GM12878 (cell line): ENCODE measurements around the gene AMPD2. TPM values are rescaled to one million over a fixed set of nuclear protein-coding genes. Genes with fewer than 3 reads are reported as not detected.

Source experiments
- ATAC-seq: fragments of 200-7000 bp; cut with Tn5 transposase; 3 replicates; pipeline ENCODE4 v1.9.1; 2020; ENCODE audit warnings: mild to moderate bottlenecking, moderate library complexity
- BruUV-seq: library from RNA; stranded (reverse); fragments of 400-500 nt; replicated peaks from 2 replicates; lab custom pipeline; 2021; lab: Mats Ljungman, UMichigan
- CTCF ChIA-PET: fragments of 300-600 bp; sonication (Branson Sonifier 250); formaldehyde crosslinking; extraction: SDS; loops from one replicate; lab custom pipeline; 2021; ENCODE audit warnings: inconsistent platforms; lab: Yijun Ruan, JAX
- POLR2A ChIA-PET: fragments of 350-600 bp; formaldehyde crosslinking; extraction: SDS; loops from one replicate; lab custom pipeline; 2021; ENCODE audit warnings: inconsistent platforms; lab: Charles Lee
- RAD21 ChIA-PET: fragments of 300-600 bp; sonication (Branson Sonifier 250); formaldehyde crosslinking; loops from one replicate; lab custom pipeline; 2023; ENCODE audit warnings: antibody characterized with exemption; ENCODE audit not compliant: unreplicated experiment; lab: Charles Lee
- SMC1A ChIA-PET: fragments of 300-600 bp; sonication (Branson Sonifier 250); formaldehyde crosslinking; loops from one replicate; lab custom pipeline; 2023; ENCODE audit not compliant: unreplicated experiment, uncharacterized antibody; lab: Charles Lee
- DNase-seq: peaks from one replicate; pipeline ENCODE4 v3.0.0-alpha.2; 2011; ENCODE audit warnings: low read depth, low spot score
- FAIRE-seq: peaks from 3 replicates; lab custom pipeline; 2011; peaks lifted over from hg19 to GRCh38; lab: Jason Lieb, UNC
- H2AFZ ChIP-seq: 2 replicates; pipeline ENCODE4 v1.6.0; 2011; ENCODE audit warnings: low read depth, low read length, control low read depth; ENCODE audit not compliant: control insufficient read depth
- H3K27ac ChIP-seq: 2 replicates; pipeline ENCODE4 v1.5.1; 2011; ENCODE audit warnings: control low read depth; ENCODE audit not compliant: control insufficient read depth, insufficient read depth
- H3K27me3 ChIP-seq, 2 experiments: replicated peaks in 1 of 2; 2 replicates each; pipeline versions ENCODE4 v1.6.0 to v1.6.1; 2011; ENCODE audit warnings: low read length in 1 of 2; ENCODE audit not compliant: control insufficient read depth in 2 of 2, insufficient read depth in 2 of 2
- H3K36me3 ChIP-seq, 2 experiments: 2 replicates each; pipeline ENCODE4 v1.5.1; 2011; ENCODE audit warnings: low read length in 1 of 2; ENCODE audit not compliant: control insufficient read depth in 2 of 2, insufficient read depth in 2 of 2
- H3K4me1 ChIP-seq: 2 replicates; pipeline ENCODE4 v1.6.1; 2011; ENCODE audit warnings: mild to moderate bottlenecking, low read length, moderate library complexity, mixed read lengths; ENCODE audit not compliant: control insufficient read depth, insufficient read depth
- H3K4me2 ChIP-seq: 2 replicates; pipeline ENCODE4 v1.6.0; 2011; ENCODE audit warnings: control low read depth; ENCODE audit not compliant: control insufficient read depth, insufficient read depth
- H3K4me3 ChIP-seq: fragments of 200-600 bp; sonication (generic); 2 replicates; pipeline ENCODE4 v1.5.1; 2016
- H3K79me2 ChIP-seq: 2 replicates; pipeline ENCODE4 v1.6.0; 2011; ENCODE audit warnings: low read length; ENCODE audit not compliant: control insufficient read depth, insufficient read depth
- H3K9ac ChIP-seq: 2 replicates; pipeline ENCODE4 v1.8.0; 2011; ENCODE audit warnings: low read length, control low read depth, mixed read lengths; ENCODE audit not compliant: control insufficient read depth, insufficient read depth
- H3K9me3 ChIP-seq: replicated peaks from 3 replicates; pipeline ENCODE4 v1.5.1; 2011; ENCODE audit warnings: mild to moderate bottlenecking, low read length; ENCODE audit not compliant: control insufficient read depth, insufficient read depth
- H4K20me1 ChIP-seq: 2 replicates; pipeline ENCODE4 v1.6.0; 2011; ENCODE audit not compliant: control insufficient read depth, insufficient read depth
- CTCF ChIP-seq, 3 experiments: IDR thresholded peaks in 2 of 3; conservative IDR thresholded peaks in 1 of 3; 2 replicates each; pipeline ENCODE4 v1.5.1; 2011; ENCODE audit warnings: low read depth in 3 of 3, low read length in 3 of 3, mild to moderate bottlenecking in 3 of 3, control low read depth in 2 of 3, moderate library complexity in 2 of 3, inconsistent platforms in 1 of 3, mixed read lengths in 1 of 3; ENCODE audit not compliant: control insufficient read depth in 2 of 3, insufficient read depth in 1 of 3; ENCODE audit errors: extremely low read depth in 1 of 3
- EED ChIP-seq: sonication (generic); IDR thresholded peaks from 2 replicates; pipeline ENCODE4 v1.6.1; 2016; ENCODE audit warnings: antibody characterized with exemption, low read depth
- WGBS: methylation state at CpG from one replicate; pipeline ENCODE4 v1.1.6; 2016; ENCODE audit warnings: low lambda C conversion rate; ENCODE audit not compliant: insufficient replicate concordance, insufficient coverage; ENCODE audit errors: missing lambda C conversion rate; 5-methylcytosine and 5-hydroxymethylcytosine counted together
- in situ Hi-C: fragments of 300-500 bp; cut with MboI; formaldehyde crosslinking; loops from 9 replicates; pipeline ENCODE4 v1.14.3; 2018; ENCODE audit warnings: mixed read lengths
- intact Hi-C: fragments of 100-400 bp; cut with micrococcal nuclease; formaldehyde crosslinking; loops from one replicate; pipeline ENCODE4 v1.14.2; 2022; ENCODE audit not compliant: unreplicated experiment
- polyA plus RNA-seq, 11 experiments: library from polyadenylated mRNA; depleted of rRNA in 4 of 11; unstranded in 6 of 11; stranded (reverse) in 5 of 11; fragments of >200 nt; fragmentation: Nextera tagmentation in 4 of 11; fragmentation: Illumina TruSeq in 1 of 11; extraction: Ambion mirVana in 4 of 11; extraction: Trizol in 1 of 11; gene quantifications; 1 replicate in 1 of 11; 2 replicates in 10 of 11; pipeline versions ENCODE4 v1.2.1 to v1.2.3, GENCODE V29; 2011 to 2016; ENCODE audit warnings: inconsistent platforms in 2 of 11, missing spikeins in 2 of 11, low read depth in 1 of 11
- total RNA-seq, 4 experiments: library from RNA; depleted of rRNA in 3 of 4; stranded (reverse); fragments of >200 nt in 3 of 4; fragmentation: Illumina TruSeq in 1 of 4; extraction: Trizol in 1 of 4; gene quantifications; 2 replicates each; pipeline versions ENCODE4 v1.2.1 to v1.2.3, GENCODE V29; 2013 to 2021

AMPD2 gene
- total and polyA plus RNA-seq, 10 of the 15 experiments (the other 5 are each of a cell fraction or from before 2014, with no cell fraction given): 2.0 to 75.9 (median 31.3) TPM

- H4K20me1 ChIP-seq: no peaks in the 10 kb centered on the region
- H2AFZ ChIP-seq: no peak overlapping the region
- CTCF ChIA-PET: interaction anchor here (0.6 to 6.3 kb wide), 16 partner anchors 9 to 1840 kb away, joined by 3 to 75 read pairs (median 6); partner anchors contain the start of genes AHCYL1, AMPD2, GNAI3 and GNAT2
- H3K4me2 ChIP-seq: no peak overlapping the region
- ATAC-seq (no peak), FAIRE-seq (no peak)
- H3K79me2 ChIP-seq: no peaks in the 10 kb centered on the region
- H3K9me3 ChIP-seq: no peaks in the 10 kb centered on the region
- peaks cover 14% of the 10 kb centered on the region for H3K4me1 ChIP-seq
- H3K9ac ChIP-seq: no peak overlapping the region
- in situ Hi-C loops: no loop called here
- TF ChIP-seq CTCF (IDR thresholded peaks at IDR 0.05 in 2 of 3, conservative IDR thresholded peaks at IDR 0.05 in 1 of 3; ENCODE audit: control insufficient read depth in 2 of 3, extremely low read depth in 1 of 3, insufficient read depth in 1 of 3, low read depth in 3 of 3, low read length in 3 of 3) (0 out of 6 replicates have a peak, but pooled peaks of 1 of the 3 experiments have one; percentile 1), EED (no peak)
- TF ChIP-seq, all 136 proteins: peak for 1
- Histone ChIP-seq H3K27me3 (no peaks in the 10 kb centered on the region), H3K27ac (no peak overlapping the region), H3K4me3 (no peak overlapping the region), H3K36me3 (peaks cover 8 to 29% of the 10 kb centered on the region in 2 experiments; a peak in 3 of 4 replicates)
- BruUV-seq: no TSS peak
- intact Hi-C loops: no loop called here
- POLR2A ChIA-PET: interaction anchor here (1.7 kb wide), 1 partner anchor 85 kb away, joined by 6 read pairs; no protein-coding TSS in a partner anchor
- RAD21 ChIA-PET: interaction anchor here (0.6 to 4.3 kb wide), 8 partner anchors 9 to 354 kb away, joined by 3 to 59 read pairs (median 4); partner anchors contain the start of genes AHCYL1 and GNAI3
- SMC1A ChIA-PET: interaction anchor here (1.0 to 5.4 kb wide), 5 partner anchors 9 to 85 kb away, joined by 3 to 36 read pairs (median 4); partner anchors contain the start of gene GNAI3
- over 99% methylated on average over 14 of the region's 14 CpGs for WGBS
- DNase-seq: no peak
These were observed 11.4 kb downstream of the AMPD2 start for GRCh38 chr1:109630898-109631512.
